Bronchial epithelial cell (primary cell): ENCODE results near the gene RFTN1. TPM values are rescaled to one million over a fixed set of nuclear protein-coding genes. Genes with fewer than 3 reads are reported as not detected.

Experiments used
- DNase-seq: peaks from one replicate; pipeline ENCODE4 v3.0.0-alpha.2; 2010; ENCODE audit warnings: low read depth
- FAIRE-seq: peaks from 2 replicates; lab custom pipeline; 2011; peaks lifted over from hg19 to GRCh38; lab: Jason Lieb, UNC
- H3K27me3 ChIP-seq: 2 replicates; pipeline ENCODE4 v1.5.1; 2011; ENCODE audit warnings: low read length; ENCODE audit not compliant: control insufficient read depth, insufficient read depth
- H3K36me3 ChIP-seq: 2 replicates; pipeline ENCODE4 v1.5.1; 2011; ENCODE audit warnings: low read length; ENCODE audit not compliant: control insufficient read depth, insufficient read depth
- H3K4me3 ChIP-seq: 2 replicates; pipeline ENCODE4 v1.5.1; 2011; ENCODE audit warnings: mild to moderate bottlenecking, low read depth, low read length, control low read depth
- CTCF ChIP-seq: IDR thresholded peaks from 2 replicates; pipeline ENCODE4 v1.5.1; 2011; ENCODE audit warnings: mild to moderate bottlenecking, moderate library complexity, low read length, control low read depth, inconsistent platforms; ENCODE audit not compliant: insufficient read depth, severe bottlenecking
- total RNA-seq: library from RNA; depleted of rRNA; stranded (reverse); fragments of >200 nt; gene quantifications from 2 replicates; pipeline ENCODE4 v1.2.1, GENCODE V29; 2014

Gene RFTN1
- total RNA-seq, 1 donor from 2014 or later: 9.2 TPM

GRCh38 chr3:16447135-16447534, 66.4 kb downstream of the RFTN1 start:
- TF ChIP-seq CTCF: no peak
- FAIRE-seq (no peak), DNase-seq (no peak)
- Histone ChIP-seq H3K36me3 (no peaks in the 10 kb centered on the region), H3K27me3 (no peaks in the 10 kb centered on the region), H3K4me3 (no peak overlapping the region)

GRCh38 chr3:16444344-16444743, 69.2 kb downstream of the RFTN1 start:
- no peak for TF ChIP-seq CTCF
- no peak overlapping the region for H3K4me3 ChIP-seq
- H3K36me3 ChIP-seq: no peaks in the 10 kb centered on the region
- FAIRE-seq (no peak), DNase-seq (no peak)
- H3K27me3 ChIP-seq: no peaks in the 10 kb centered on the region

- DNase-seq (no peak), FAIRE-seq (no peak)
- Histone ChIP-seq H3K36me3 (no peaks in the 10 kb centered on the region), H3K4me3 (no peak overlapping the region), H3K27me3 (no peaks in the 10 kb centered on the region)
- no peak for TF ChIP-seq CTCF
Measured at GRCh38 chr3:16442730-16443129, 70.8 kb downstream of the RFTN1 start.

GRCh38 chr3:16441371-16441875, 72.1 kb downstream of the RFTN1 start:
- TF ChIP-seq CTCF: no peak
- DNase-seq (no peak), FAIRE-seq (no peak)
- no peaks in the 10 kb centered on the region for H3K36me3 ChIP-seq
- H3K4me3 ChIP-seq: no peak overlapping the region
- no peaks in the 10 kb centered on the region for H3K27me3 ChIP-seq

GRCh38 chr3:16439848-16440708, 73.4 kb downstream of the RFTN1 start:
- Histone ChIP-seq H3K27me3 (no peaks in the 10 kb centered on the region), H3K4me3 (no peak overlapping the region), H3K36me3 (no peaks in the 10 kb centered on the region)
- FAIRE-seq (no peak), DNase-seq (no peak)
- no peak for TF ChIP-seq CTCF
